ENCODE measurements around the gene SPTBN1.
A peak's percentile ranks its signal among the peaks of the same experiment; 100 is the strongest.

SPTBN1 gene

DNA sequence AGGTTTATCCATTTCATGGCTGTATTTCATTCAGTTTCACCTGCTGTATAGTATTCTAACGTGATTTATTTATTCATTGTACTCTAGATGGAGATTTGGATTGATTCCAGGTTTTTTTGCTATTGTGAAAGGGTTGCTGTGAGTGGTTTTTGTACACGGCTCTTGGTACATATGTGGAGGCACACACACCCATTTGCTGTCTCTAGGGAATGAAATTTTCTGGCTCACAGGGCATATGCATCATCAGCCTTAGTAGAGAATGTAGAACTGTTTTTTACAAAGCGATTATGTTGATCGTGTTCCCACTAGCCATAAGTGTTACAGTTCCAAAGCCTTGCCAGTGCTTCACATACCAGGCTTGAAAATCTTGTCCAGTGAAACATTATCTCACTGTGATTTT, 5.1 kb downstream of the SPTBN1 start:
- H4K20me1 ChIP-seq (ENCODE audit: insufficient read depth, low read length), result no peaks in the 10 kb centered on the region
- H3K27ac ChIP-seq (ENCODE audit: low read length), result no peak overlapping the region
- H3K36me3 ChIP-seq (replicated peaks; ENCODE audit: low read depth, low read length), result no peaks in the 10 kb centered on the region
- H3K4me2 ChIP-seq (ENCODE audit: low read length), result no peak overlapping the region
- no peak overlapping the region for H2AFZ ChIP-seq (ENCODE audit: low read depth, low read length)
- H3K4me3 ChIP-seq (ENCODE audit: low read length), result no peak overlapping the region
- 0 out of 2 replicates have a peak, but pooled peaks cover 4% of the 10 kb centered on the region for H3K79me2 ChIP-seq (ENCODE audit: low read length)
- H3K4me1 ChIP-seq (ENCODE audit: low read length), result peaks cover 15% of the 10 kb centered on the region
- no peak overlapping the region for H3K9ac ChIP-seq (ENCODE audit: low read length)
- TF ChIP-seq EZH2phosphoT487 (IDR thresholded peaks at IDR 0.05; ENCODE audit: low read depth), result no peak
- TF ChIP-seq, protein P1, sequence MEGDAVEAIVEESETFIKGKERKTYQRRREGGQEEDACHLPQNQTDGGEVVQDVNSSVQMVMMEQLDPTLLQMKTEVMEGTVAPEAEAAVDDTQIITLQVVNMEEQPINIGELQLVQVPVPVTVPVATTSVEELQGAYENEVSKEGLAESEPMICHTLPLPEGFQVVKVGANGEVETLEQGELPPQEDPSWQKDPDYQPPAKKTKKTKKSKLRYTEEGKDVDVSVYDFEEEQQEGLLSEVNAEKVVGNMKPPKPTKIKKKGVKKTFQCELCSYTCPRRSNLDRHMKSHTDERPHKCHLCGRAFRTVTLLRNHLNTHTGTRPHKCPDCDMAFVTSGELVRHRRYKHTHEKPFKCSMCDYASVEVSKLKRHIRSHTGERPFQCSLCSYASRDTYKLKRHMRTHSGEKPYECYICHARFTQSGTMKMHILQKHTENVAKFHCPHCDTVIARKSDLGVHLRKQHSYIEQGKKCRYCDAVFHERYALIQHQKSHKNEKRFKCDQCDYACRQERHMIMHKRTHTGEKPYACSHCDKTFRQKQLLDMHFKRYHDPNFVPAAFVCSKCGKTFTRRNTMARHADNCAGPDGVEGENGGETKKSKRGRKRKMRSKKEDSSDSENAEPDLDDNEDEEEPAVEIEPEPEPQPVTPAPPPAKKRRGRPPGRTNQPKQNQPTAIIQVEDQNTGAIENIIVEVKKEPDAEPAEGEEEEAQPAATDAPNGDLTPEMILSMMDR (IDR thresholded peaks at IDR 0.05; ENCODE audit: low read depth, low read length), result no peak
- H3K27me3 ChIP-seq (ENCODE audit: low read depth, low read length), result 0 out of 2 replicates have a peak, but pooled peaks cover 4% of the 10 kb centered on the region
- no peaks in the 10 kb centered on the region for H3K9me3 ChIP-seq (ENCODE audit: insufficient read depth, low read length)

DNA sequence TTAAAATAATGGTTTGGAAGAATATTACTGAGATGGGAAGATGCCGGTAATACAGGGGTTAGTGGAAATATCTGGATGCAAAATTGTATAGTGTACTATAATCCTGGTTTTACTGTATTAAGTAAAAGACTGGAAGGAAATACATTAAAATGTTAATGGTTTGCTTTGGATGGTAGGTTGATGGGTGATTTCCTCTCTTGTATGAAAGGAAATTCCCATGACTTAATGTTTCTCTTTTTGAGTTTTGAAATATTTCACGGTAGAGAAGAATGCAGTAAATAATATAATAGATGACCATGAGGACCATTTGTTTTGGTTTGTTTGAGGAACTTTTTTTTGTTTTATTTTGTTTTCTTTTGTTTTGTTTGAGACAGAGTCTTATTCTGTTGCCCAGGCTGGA, 8.2 kb downstream of the SPTBN1 start:
- Histone ChIP-seq H3K79me2 (ENCODE audit: low read length) (no peaks in the 10 kb centered on the region), H2AFZ (ENCODE audit: low read depth, low read length) (no peak overlapping the region), H3K27me3 (ENCODE audit: low read depth, low read length) (no peaks in the 10 kb centered on the region), H3K4me2 (ENCODE audit: low read length) (no peak overlapping the region), H3K9me3 (ENCODE audit: insufficient read depth, low read length) (no peaks in the 10 kb centered on the region), H3K27ac (ENCODE audit: low read length) (no peak overlapping the region), H3K4me1 (ENCODE audit: low read length) (peaks cover 21% of the 10 kb centered on the region), H4K20me1 (ENCODE audit: insufficient read depth, low read length) (no peaks in the 10 kb centered on the region), H3K9ac (ENCODE audit: low read length) (no peak overlapping the region), H3K4me3 (ENCODE audit: low read length) (no peak overlapping the region), H3K36me3 (replicated peaks; ENCODE audit: low read depth, low read length) (no peaks in the 10 kb centered on the region)
- TF ChIP-seq, protein P1 (IDR thresholded peaks at IDR 0.05; ENCODE audit: low read depth, low read length), result no peak
- no peak for TF ChIP-seq EZH2phosphoT487 (IDR thresholded peaks at IDR 0.05; ENCODE audit: low read depth)

DNA sequence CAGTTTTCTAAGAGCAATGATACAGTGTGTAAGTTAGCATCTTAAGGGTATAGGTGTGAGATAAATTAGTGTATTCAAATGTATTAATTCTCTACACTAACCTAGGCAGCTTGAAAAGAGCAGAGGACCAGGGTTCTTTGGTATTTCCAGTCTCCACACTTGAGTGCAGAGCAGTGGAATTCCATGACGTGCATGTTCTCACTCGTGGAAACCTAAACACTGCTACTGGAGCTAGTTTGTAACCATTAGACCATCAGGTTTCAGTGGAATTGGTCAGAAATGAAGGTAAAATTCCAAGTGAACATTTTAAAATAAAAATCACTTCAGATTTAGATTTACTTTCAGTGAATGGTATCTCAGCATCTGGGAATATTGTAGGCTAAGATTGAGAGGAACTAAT, 9.0 kb downstream of the SPTBN1 start:
- H3K4me1 ChIP-seq (ENCODE audit: low read length), result peaks cover 29% of the 10 kb centered on the region
- no peak overlapping the region for H2AFZ ChIP-seq (ENCODE audit: low read depth, low read length)
- no peak for TF ChIP-seq EZH2phosphoT487 (IDR thresholded peaks at IDR 0.05; ENCODE audit: low read depth)
- TF ChIP-seq, protein P1 (IDR thresholded peaks at IDR 0.05; ENCODE audit: low read depth, low read length), result no peak
- no peaks in the 10 kb centered on the region for H3K79me2 ChIP-seq (ENCODE audit: low read length)
- H3K27me3 ChIP-seq (ENCODE audit: low read depth, low read length), result no peaks in the 10 kb centered on the region
- no peaks in the 10 kb centered on the region for H3K9me3 ChIP-seq (ENCODE audit: insufficient read depth, low read length)
- H3K27ac ChIP-seq (ENCODE audit: low read length), result no peak overlapping the region
- H3K4me3 ChIP-seq (ENCODE audit: low read length), result no peak overlapping the region
- no peaks in the 10 kb centered on the region for H4K20me1 ChIP-seq (ENCODE audit: insufficient read depth, low read length)
- H3K36me3 ChIP-seq (replicated peaks; ENCODE audit: low read depth, low read length), result no peaks in the 10 kb centered on the region
- H3K4me2 ChIP-seq (ENCODE audit: low read length), result no peak overlapping the region
- H3K9ac ChIP-seq (ENCODE audit: low read length), result no peak overlapping the region

DNA sequence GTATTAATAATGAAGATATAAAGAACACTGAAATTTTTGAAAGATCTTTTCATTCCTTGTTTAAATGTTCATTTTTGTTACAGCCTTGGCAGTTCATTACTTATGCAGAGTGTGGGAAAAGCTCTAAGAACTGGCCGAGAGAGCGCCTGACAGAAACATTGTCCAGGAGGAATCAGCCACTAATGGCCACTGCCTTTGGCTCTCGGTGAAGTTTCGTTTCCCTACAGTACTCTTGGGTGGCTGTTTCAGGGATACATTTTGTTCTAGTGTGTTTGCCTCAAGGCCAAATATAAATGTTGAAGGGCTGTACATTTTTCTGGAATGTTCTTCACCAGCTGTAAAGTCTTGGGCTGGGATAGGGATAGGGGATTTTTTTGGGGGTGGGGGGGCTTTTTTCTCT, 10.7 kb downstream of the SPTBN1 start:
- peak overlapping the region; percentile 46 for H3K4me3 ChIP-seq (ENCODE audit: low read length)
- peak overlapping the region; percentile 58 for H3K4me2 ChIP-seq (ENCODE audit: low read length)
- H3K9ac ChIP-seq (ENCODE audit: low read length), result no peak overlapping the region
- H4K20me1 ChIP-seq (ENCODE audit: insufficient read depth, low read length), result no peaks in the 10 kb centered on the region
- no peaks in the 10 kb centered on the region for H3K27me3 ChIP-seq (ENCODE audit: low read depth, low read length)
- TF ChIP-seq, protein P1 (IDR thresholded peaks at IDR 0.05; ENCODE audit: low read depth, low read length), result no peak
- no peak for TF ChIP-seq EZH2phosphoT487 (IDR thresholded peaks at IDR 0.05; ENCODE audit: low read depth)
- H3K9me3 ChIP-seq (ENCODE audit: insufficient read depth, low read length), result no peaks in the 10 kb centered on the region
- no peaks in the 10 kb centered on the region for H3K36me3 ChIP-seq (replicated peaks; ENCODE audit: low read depth, low read length)
- peaks cover 47% of the 10 kb centered on the region for H3K4me1 ChIP-seq (ENCODE audit: low read length)
- no peak overlapping the region for H2AFZ ChIP-seq (ENCODE audit: low read depth, low read length)
- H3K27ac ChIP-seq (ENCODE audit: low read length), result no peak overlapping the region
- H3K79me2 ChIP-seq (ENCODE audit: low read length), result no peaks in the 10 kb centered on the region
